Measurements from ENCODE around the gene SEC23A.

DNA sequence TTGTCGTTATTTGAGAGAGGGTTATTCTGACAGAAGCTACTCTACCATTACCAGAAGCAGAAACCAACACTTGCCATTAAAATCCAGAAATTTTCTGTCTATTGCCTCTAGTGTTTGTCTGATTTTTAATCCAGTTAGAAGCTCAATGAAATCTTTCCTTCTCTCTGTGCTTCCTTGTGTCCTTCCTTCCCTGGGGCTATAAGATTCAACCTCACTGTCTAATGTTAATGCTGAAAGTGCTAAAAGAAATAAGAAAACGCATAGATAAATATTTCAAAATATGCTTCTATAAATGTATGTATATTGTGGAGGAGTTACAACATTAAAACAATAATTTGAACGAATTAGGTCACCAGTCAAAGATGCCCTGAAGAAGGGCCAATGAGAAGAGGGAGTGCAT lies 120.8 kb downstream of the SEC23A start:
- no peak for TF ChIP-seq CEBPB (IDR thresholded peaks at IDR 0.05)
- no peak for TF ChIP-seq RAD21 (IDR thresholded peaks at IDR 0.05; ENCODE audit: low read depth)
- no peak for TF ChIP-seq CREB1 (IDR thresholded peaks at IDR 0.05; ENCODE audit: low read depth)
- TF ChIP-seq TCF12 (IDR thresholded peaks at IDR 0.05; ENCODE audit: low read depth): no peak
- TF ChIP-seq EP300 (IDR thresholded peaks at IDR 0.05; ENCODE audit: borderline replicate concordance): no peak
- no peak for TF ChIP-seq NFIC (IDR thresholded peaks at IDR 0.05)
- TF ChIP-seq EGR1 (IDR thresholded peaks at IDR 0.05): no peak
- TF ChIP-seq TEAD4 (IDR thresholded peaks at IDR 0.05): no peak
- TF ChIP-seq, protein P1, sequence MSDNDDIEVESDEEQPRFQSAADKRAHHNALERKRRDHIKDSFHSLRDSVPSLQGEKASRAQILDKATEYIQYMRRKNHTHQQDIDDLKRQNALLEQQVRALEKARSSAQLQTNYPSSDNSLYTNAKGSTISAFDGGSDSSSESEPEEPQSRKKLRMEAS (IDR thresholded peaks at IDR 0.05): no peak
- TF ChIP-seq, protein P2, sequence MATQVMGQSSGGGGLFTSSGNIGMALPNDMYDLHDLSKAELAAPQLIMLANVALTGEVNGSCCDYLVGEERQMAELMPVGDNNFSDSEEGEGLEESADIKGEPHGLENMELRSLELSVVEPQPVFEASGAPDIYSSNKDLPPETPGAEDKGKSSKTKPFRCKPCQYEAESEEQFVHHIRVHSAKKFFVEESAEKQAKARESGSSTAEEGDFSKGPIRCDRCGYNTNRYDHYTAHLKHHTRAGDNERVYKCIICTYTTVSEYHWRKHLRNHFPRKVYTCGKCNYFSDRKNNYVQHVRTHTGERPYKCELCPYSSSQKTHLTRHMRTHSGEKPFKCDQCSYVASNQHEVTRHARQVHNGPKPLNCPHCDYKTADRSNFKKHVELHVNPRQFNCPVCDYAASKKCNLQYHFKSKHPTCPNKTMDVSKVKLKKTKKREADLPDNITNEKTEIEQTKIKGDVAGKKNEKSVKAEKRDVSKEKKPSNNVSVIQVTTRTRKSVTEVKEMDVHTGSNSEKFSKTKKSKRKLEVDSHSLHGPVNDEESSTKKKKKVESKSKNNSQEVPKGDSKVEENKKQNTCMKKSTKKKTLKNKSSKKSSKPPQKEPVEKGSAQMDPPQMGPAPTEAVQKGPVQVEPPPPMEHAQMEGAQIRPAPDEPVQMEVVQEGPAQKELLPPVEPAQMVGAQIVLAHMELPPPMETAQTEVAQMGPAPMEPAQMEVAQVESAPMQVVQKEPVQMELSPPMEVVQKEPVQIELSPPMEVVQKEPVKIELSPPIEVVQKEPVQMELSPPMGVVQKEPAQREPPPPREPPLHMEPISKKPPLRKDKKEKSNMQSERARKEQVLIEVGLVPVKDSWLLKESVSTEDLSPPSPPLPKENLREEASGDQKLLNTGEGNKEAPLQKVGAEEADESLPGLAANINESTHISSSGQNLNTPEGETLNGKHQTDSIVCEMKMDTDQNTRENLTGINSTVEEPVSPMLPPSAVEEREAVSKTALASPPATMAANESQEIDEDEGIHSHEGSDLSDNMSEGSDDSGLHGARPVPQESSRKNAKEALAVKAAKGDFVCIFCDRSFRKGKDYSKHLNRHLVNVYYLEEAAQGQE (IDR thresholded peaks at IDR 0.05; ENCODE audit: low read depth): no peak
- TF ChIP-seq TAF1 (IDR thresholded peaks at IDR 0.05; ENCODE audit: low read depth): no peak
- TF ChIP-seq FOXM1 (IDR thresholded peaks at IDR 0.05; ENCODE audit: borderline replicate concordance, low read depth): no peak
- no peak for TF ChIP-seq YY1 (IDR thresholded peaks at IDR 0.05; ENCODE audit: low read depth)

All from Ishikawa (cell line).